ENCODE measurements around the gene BST1. TPM values are rescaled to one million over a fixed set of nuclear protein-coding genes. Genes with fewer than 3 reads are reported as not detected.

BST1 gene
- total RNA-seq = 3.4 and 4.9 TPM in 2 replicates

- Histone ChIP-seq H3K36me3 (ENCODE audit: control insufficient read depth, insufficient read depth, low read length) (no peaks in the 10 kb centered on the region), H3K4me3 (ENCODE audit: low read depth, low read length) (peak within 1 kb of the TSS; percentile 48), H3K27me3 (ENCODE audit: control insufficient read depth, insufficient read depth, low read length) (no peaks in the 10 kb centered on the region)
- TF ChIP-seq, protein P1, sequence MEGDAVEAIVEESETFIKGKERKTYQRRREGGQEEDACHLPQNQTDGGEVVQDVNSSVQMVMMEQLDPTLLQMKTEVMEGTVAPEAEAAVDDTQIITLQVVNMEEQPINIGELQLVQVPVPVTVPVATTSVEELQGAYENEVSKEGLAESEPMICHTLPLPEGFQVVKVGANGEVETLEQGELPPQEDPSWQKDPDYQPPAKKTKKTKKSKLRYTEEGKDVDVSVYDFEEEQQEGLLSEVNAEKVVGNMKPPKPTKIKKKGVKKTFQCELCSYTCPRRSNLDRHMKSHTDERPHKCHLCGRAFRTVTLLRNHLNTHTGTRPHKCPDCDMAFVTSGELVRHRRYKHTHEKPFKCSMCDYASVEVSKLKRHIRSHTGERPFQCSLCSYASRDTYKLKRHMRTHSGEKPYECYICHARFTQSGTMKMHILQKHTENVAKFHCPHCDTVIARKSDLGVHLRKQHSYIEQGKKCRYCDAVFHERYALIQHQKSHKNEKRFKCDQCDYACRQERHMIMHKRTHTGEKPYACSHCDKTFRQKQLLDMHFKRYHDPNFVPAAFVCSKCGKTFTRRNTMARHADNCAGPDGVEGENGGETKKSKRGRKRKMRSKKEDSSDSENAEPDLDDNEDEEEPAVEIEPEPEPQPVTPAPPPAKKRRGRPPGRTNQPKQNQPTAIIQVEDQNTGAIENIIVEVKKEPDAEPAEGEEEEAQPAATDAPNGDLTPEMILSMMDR (IDR thresholded peaks at IDR 0.05; ENCODE audit: insufficient read depth, low read length, poor library complexity, severe bottlenecking) = no peak
- DNase-seq (ENCODE audit: low read depth) = no peak
These were observed at the start of gene BST1 for GRCh38 chr4:15702941-15703403. BST1 (plus strand) TSS chr4:15703065; CDS start chr4:15703145, 80 bp downstream.

DNA sequence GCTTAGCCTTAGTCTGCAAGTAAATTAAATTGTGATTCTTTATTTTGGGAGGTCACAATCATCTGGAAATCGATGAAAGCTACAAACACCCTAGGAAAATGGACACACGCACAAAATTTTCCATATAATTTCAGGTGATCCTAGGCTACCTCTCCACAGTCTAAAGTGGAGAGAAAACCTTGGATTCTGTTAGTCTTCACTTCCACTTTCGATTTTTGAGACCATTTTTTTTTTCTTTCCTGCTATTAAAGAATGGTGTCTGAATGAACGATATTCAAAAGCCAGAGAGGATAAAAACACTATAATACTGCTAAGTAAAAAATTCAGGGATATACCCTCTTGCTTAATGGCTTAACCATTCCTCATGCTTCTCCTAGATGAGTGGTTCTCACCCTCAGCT lies 49.4 kb upstream of the BST1 start:
- TF ChIP-seq, protein P1 (IDR thresholded peaks at IDR 0.05; ENCODE audit: insufficient read depth, low read length, poor library complexity, severe bottlenecking) = no peak
- H3K36me3 ChIP-seq (ENCODE audit: control insufficient read depth, insufficient read depth, low read length) = no peaks in the 10 kb centered on the region
- peak overlapping the region; percentile 87 for H3K4me3 ChIP-seq (ENCODE audit: low read depth, low read length)
- DNase-seq (ENCODE audit: low read depth) = no peak
- H3K27me3 ChIP-seq (ENCODE audit: control insufficient read depth, insufficient read depth, low read length) = no peaks in the 10 kb centered on the region

DNA sequence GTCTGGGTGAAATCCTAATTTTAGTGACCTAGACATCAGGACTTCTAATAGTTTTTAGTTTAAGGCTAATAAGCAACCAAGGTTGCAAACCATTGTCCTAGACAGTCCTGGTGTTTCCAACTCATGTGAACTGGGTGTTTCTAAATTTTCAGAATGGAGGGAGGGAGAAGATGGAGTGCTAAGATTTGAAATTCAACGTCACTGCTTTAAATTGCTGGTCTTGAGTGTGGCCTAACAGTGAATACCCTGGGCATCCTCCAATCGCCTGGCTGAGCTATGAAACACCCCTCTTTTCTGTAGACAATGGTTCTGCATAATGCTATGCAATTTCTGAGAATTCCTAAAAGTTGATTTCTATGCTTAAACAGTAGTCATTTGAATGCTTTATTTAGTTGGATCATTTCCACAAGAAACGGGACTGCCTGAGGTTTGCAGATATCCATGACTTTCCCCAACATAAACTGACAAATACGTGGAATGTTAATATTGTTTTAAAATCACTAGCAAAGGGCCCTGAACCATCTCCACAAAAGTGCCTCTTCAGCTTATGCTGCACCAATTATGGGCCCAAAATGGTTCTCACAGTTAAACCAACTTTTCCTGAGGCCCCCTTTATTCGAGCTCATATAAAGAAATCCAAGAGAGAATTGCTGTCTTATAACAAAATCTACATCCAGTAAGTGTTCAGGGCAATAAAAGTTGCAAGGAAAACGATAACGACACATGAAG lies 48.8 kb upstream of the BST1 start:
- no peaks in the 10 kb centered on the region for H3K36me3 ChIP-seq (ENCODE audit: control insufficient read depth, insufficient read depth, low read length)
- TF ChIP-seq, protein P1 (IDR thresholded peaks at IDR 0.05; ENCODE audit: insufficient read depth, low read length, poor library complexity, severe bottlenecking) = no peak
- peak overlapping the region; percentile 87 for H3K4me3 ChIP-seq (ENCODE audit: low read depth, low read length)
- H3K27me3 ChIP-seq (ENCODE audit: control insufficient read depth, insufficient read depth, low read length) = no peaks in the 10 kb centered on the region
- no peak for DNase-seq (ENCODE audit: low read depth)

DNA sequence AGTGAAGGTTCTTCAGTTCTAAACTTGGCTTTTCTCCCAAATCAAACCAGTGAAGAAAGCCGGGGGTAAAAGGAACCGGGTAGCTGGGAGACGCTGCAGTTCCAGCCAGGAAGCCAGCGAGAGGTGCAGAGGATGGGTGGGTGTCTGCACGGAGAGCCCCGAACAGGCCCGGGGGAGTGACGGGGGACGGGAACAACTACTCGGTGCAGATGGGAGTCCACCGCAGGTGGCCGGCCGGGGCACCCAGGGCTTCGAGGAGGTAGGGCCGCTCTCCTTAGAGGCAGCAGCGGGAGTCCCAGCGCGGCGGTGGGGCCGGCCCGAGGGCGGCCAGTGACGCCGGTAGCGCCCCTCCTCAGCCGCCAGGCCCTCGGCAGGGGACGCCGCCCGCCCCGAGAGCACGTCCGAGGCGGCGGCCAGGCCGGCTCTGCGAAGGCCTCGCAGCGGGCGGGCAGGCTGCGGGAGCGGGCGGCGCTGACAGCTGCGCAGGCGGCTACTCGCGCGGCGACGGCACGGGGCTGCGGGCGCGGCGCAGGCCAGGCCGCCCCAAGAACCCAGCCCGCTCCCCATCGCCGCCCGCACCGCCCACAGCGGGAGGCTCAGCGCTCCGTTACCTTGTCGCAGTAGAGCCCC lies 48.2 kb upstream of the BST1 start:
- Histone ChIP-seq H3K36me3 (ENCODE audit: control insufficient read depth, insufficient read depth, low read length) (no peaks in the 10 kb centered on the region), H3K4me3 (ENCODE audit: low read depth, low read length) (peak overlapping the region; percentile 87), H3K27me3 (ENCODE audit: control insufficient read depth, insufficient read depth, low read length) (no peaks in the 10 kb centered on the region)
- no peak for DNase-seq (ENCODE audit: low read depth)
- TF ChIP-seq, protein P1 (IDR thresholded peaks at IDR 0.05; ENCODE audit: insufficient read depth, low read length, poor library complexity, severe bottlenecking) = no peak

- TF ChIP-seq, protein P1 (IDR thresholded peaks at IDR 0.05; ENCODE audit: insufficient read depth, low read length, poor library complexity, severe bottlenecking) = no peak
- DNase-seq (ENCODE audit: low read depth) = no peak
- peak within 1 kb of the TSS; percentile 87 for H3K4me3 ChIP-seq (ENCODE audit: low read depth, low read length)
- no peaks in the 10 kb centered on the region for H3K27me3 ChIP-seq (ENCODE audit: control insufficient read depth, insufficient read depth, low read length)
- H3K36me3 ChIP-seq (ENCODE audit: control insufficient read depth, insufficient read depth, low read length) = no peaks in the 10 kb centered on the region
These were observed 47.4 kb upstream of the BST1 start, which contains the start of gene FBXL5 for GRCh38 chr4:15655223-15656037. FBXL5 (minus strand) TSS chr4:15655357; CDS start chr4:15655287, 70 bp downstream.

Data from kidney epithelial cell (primary cell).